C4-2B (cell line): ENCODE measurements around the gene ASXL3.

Source experiments
- CTCF ChIP-seq: fragments of 450-650 bp; conservative IDR thresholded peaks from 2 replicates; pipeline ENCODE4 v1.5.1; 2017; ENCODE audit warnings: mild to moderate bottlenecking
- ZFX ChIP-seq: fragments of 450-650 bp; IDR thresholded peaks from 2 replicates; pipeline ENCODE4 v1.6.1; 2017

- no peak for TF ChIP-seq CTCF
- no peak for TF ChIP-seq ZFX
Observed at GRCh38 chr18:33700513-33700976, 122.5 kb downstream of the ASXL3 start.
